ENCODE measurements around the gene GBF1. TPM values are rescaled to one million over a fixed set of nuclear protein-coding genes. Genes with fewer than 3 reads are reported as not detected.

Gene GBF1
- total and polyA plus RNA-seq, 10 of the 15 experiments (the other 5 are each of a cell fraction or from before 2014, with no cell fraction given): 0.82 to 42.0 (median 21.8) TPM

DNA sequence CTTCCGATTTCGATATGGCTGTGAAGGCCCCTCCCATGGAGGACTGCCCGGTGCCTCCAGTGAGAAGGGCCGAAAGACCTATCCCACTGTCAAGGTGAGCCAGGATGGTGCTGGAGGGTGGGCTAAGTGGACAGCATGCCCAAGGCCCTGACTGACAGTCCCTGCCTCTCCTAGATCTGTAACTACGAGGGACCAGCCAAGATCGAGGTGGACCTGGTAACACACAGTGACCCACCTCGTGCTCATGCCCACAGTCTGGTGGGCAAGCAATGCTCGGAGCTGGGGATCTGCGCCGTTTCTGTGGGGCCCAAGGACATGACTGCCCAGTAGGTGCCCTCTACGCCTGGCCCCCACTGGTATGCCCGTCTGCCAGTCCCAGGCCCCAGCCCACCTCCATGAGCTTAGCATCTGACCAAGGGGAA, 151.4 kb downstream of the GBF1 start:
- ChIA-PET CTCF (interaction anchor here (0.5 to 12.1 kb wide), 8 partner anchors 9 to 227 kb away, joined by 3 to 90 read pairs (median 6); partner anchors contain the start of gene FBXL15), POLR2A (interaction anchor here (0.5 to 6.1 kb wide), 8 partner anchors 13 to 317 kb away, joined by 3 to 44 read pairs (median 8); partner anchors contain the start of genes ARL3, C10orf95, CUEDC2 and FBXL15), RAD21 (ENCODE audit: unreplicated experiment) (interaction anchor here (1.3 to 5.8 kb wide), 3 partner anchors 13 to 166 kb away, joined by 3 to 33 read pairs (median 4); no protein-coding TSS in a partner anchor), SMC1A (ENCODE audit: uncharacterized antibody, unreplicated experiment) (interaction anchor here (2.8 to 3.8 kb wide), 2 partner anchors 25 to 54 kb away, joined by 10 to 23 read pairs; partner anchors contain the start of gene FBXL15)
- TF ChIP-seq PAX5 (IDR thresholded peaks at IDR 0.05; ENCODE audit: borderline replicate concordance, low read depth, low read length): no peak
- TF ChIP-seq, protein P1, sequence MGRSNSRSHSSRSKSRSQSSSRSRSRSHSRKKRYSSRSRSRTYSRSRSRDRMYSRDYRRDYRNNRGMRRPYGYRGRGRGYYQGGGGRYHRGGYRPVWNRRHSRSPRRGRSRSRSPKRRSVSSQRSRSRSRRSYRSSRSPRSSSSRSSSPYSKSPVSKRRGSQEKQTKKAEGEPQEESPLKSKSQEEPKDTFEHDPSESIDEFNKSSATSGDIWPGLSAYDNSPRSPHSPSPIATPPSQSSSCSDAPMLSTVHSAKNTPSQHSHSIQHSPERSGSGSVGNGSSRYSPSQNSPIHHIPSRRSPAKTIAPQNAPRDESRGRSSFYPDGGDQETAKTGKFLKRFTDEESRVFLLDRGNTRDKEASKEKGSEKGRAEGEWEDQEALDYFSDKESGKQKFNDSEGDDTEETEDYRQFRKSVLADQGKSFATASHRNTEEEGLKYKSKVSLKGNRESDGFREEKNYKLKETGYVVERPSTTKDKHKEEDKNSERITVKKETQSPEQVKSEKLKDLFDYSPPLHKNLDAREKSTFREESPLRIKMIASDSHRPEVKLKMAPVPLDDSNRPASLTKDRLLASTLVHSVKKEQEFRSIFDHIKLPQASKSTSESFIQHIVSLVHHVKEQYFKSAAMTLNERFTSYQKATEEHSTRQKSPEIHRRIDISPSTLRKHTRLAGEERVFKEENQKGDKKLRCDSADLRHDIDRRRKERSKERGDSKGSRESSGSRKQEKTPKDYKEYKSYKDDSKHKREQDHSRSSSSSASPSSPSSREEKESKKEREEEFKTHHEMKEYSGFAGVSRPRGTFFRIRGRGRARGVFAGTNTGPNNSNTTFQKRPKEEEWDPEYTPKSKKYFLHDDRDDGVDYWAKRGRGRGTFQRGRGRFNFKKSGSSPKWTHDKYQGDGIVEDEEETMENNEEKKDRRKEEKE (IDR thresholded peaks at IDR 0.05): no peak
- TF ChIP-seq POLR2AphosphoS5 (IDR thresholded peaks at IDR 0.05; ENCODE audit: low read length): peak; percentile 38; the same call in 1 of the 2 replicates
- TF ChIP-seq STAT1 (conservative IDR thresholded peaks at IDR 0.05): no peak
- FAIRE-seq (no peak), DNase-seq (ENCODE audit: low read depth, low spot score) (no peak), ATAC-seq (no peak)
- no peaks in the 10 kb centered on the region for H3K27me3 ChIP-seq (replicated peaks in 1 of 2; ENCODE audit: control insufficient read depth in 2 of 2, insufficient read depth in 2 of 2, low read length in 1 of 2)
- H4K20me1 ChIP-seq (ENCODE audit: control insufficient read depth, insufficient read depth): no peaks in the 10 kb centered on the region; the same call in 1 of the 2 replicates
- H3K36me3 ChIP-seq (ENCODE audit: control insufficient read depth in 2 of 2, insufficient read depth in 2 of 2, low read length in 1 of 2): peaks cover 17 to 33% of the 10 kb centered on the region in 2 experiments
- peak overlapping the region; percentile 100 for H3K4me3 ChIP-seq
- no peaks in the 10 kb centered on the region; the same call in 2 of the 3 replicates for H3K9me3 ChIP-seq (replicated peaks; ENCODE audit: control insufficient read depth, insufficient read depth, low read length)
- no TSS peak for BruUV-seq (replicated peaks)
- in situ Hi-C loops (cut with MboI): no loop called here
- peak overlapping the region; percentile 96 for H3K4me2 ChIP-seq (ENCODE audit: control insufficient read depth, insufficient read depth)
- H3K79me2 ChIP-seq (ENCODE audit: control insufficient read depth, insufficient read depth, low read length): peaks cover 57% of the 10 kb centered on the region
- peak overlapping the region; percentile 99 for H3K9ac ChIP-seq (ENCODE audit: control insufficient read depth, insufficient read depth, low read length)
- H2AFZ ChIP-seq (ENCODE audit: control insufficient read depth, low read depth, low read length): no peak overlapping the region
- peak overlapping the region; percentile 93 for H3K27ac ChIP-seq (ENCODE audit: control insufficient read depth, insufficient read depth)
- H3K4me1 ChIP-seq (ENCODE audit: control insufficient read depth, insufficient read depth, low read length): peaks cover 25% of the 10 kb centered on the region
- WGBS (ENCODE audit: insufficient coverage, insufficient replicate concordance, low lambda C conversion rate, missing lambda C conversion rate): 40% methylated on average over 12 of the region's 12 CpGs
- intact Hi-C loops (cut with micrococcal nuclease; ENCODE audit: unreplicated experiment): loop anchor here (10.0 kb wide), 1 partner anchor 248 kb away; the partner anchor contains the start of gene TRIM8

Measured in GM12878 (cell line).